DMS153 treated with DMSO at 0.1 percent for 48 hours (cell line): ENCODE measurements around the gene WDR93.

Experiments
- DNase-seq: peaks from one replicate; lab custom pipeline; 2025; ENCODE audit not compliant: unreplicated experiment; lab: John Stamatoyannopoulos, UW

WDR93 gene

DNA sequence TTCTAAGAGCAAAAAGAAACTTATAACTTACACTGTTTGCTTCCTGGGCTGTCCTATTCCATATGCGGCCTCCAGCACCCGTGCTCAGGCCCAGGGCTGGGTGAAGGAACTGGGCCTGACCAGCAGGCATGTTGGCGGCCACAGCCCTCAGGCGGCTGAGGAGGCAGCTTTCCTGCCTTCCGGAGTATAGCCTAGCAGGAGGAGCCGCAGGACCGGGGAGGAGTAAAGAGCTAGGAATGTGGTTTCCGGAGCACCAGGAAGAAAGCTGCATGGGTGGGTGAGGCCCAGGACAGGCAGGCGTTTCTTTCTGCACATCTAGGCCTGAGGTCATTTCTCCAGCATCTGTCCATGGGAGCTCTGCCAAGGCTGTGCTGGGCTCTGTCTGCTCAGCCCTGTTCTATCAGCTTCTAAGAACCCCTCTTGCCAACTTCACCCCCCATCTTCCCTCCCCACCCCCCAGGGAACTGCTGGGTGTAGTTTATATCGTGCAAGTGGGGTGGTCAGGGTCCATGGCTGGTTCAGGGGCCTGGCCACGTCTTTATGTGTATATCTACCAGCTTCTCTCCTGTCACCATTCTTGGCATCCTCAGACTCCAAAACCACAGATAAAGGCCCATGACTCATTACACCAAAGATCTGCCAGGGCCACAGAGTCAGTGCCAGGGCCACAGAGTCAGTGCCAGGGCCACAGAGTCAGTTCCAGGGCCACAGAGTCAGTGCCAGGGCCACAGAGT, 27.6 kb upstream of the WDR93 start:
- no peak for DNase-seq

GRCh38 chr15:89664441-89665350, 25.9 kb upstream of the WDR93 start:
- DNase-seq: no peak

- no peak for DNase-seq
Observed at GRCh38 chr15:89665449-89666181, 25.0 kb upstream of the WDR93 start.

- no peak for DNase-seq
Observed at GRCh38 chr15:89666184-89666857, 24.3 kb upstream of the WDR93 start.

- no peak for DNase-seq
Observed at GRCh38 chr15:89666858-89667705, 23.5 kb upstream of the WDR93 start.

GRCh38 chr15:89667706-89667960, 23.0 kb upstream of the WDR93 start:
- DNase-seq: no peak

DNA sequence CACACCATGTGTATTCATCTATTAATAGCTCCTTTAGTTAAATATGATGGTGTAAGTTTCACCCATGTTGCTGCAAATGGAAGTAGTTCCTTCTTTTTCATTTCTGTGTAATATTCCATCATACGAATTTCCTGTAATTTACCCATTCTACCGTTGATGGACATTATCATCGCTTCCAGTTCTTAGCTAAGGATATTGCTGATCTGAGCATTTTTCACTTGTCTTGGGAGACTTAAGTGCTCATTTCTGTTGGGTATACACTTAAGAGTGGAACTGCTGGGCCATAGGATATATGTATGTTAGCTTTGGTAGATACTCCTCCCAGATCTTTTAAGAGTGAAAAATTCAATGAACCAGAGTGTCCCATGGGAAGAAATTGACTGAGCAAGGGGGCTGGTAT, 22.4 kb upstream of the WDR93 start:
- no peak for DNase-seq

DNA sequence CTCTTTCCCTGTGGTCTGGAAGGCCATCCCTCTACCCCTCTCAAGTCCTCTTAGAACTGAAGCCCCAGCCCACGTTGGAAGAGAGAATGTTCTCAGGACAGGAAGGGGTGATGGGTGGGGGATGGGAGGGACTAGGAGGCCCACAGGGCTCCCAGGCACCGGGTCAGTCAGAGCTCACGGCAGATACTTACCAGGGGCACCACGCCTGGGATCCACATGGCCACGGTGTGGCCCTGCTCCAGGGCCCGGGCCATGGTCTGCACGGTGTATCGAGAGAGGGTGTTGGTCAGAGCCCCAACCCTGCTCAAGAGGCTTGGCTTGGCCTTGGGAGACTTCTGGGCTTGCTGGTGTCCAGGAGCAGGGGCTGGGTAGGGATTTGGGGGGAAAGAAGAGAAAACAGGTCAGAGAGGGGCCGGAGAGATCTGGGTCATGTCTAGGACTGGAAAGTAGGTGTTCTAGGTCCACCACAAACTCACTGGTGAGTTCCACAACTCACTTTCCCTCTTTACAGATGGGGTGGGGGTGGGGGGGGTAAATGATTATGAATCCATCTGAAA, 21.2 kb upstream of the WDR93 start:
- no peak for DNase-seq

GRCh38 chr15:89669941-89670340, 20.7 kb upstream of the WDR93 start:
- no peak for DNase-seq

- DNase-seq: no peak
Observed at GRCh38 chr15:89670971-89671560, 19.5 kb upstream of the WDR93 start.

- DNase-seq: no peak
Observed at GRCh38 chr15:89671687-89672086, 18.9 kb upstream of the WDR93 start.

- no peak for DNase-seq
Observed at GRCh38 chr15:89672221-89673164, 18.1 kb upstream of the WDR93 start.

- no peak for DNase-seq
Observed at GRCh38 chr15:89673165-89673512, 17.5 kb upstream of the WDR93 start.

- DNase-seq: no peak
Observed at GRCh38 chr15:89674526-89674925, 16.1 kb upstream of the WDR93 start.

GRCh38 chr15:89675606-89676005, 15.0 kb upstream of the WDR93 start:
- DNase-seq: no peak

DNA sequence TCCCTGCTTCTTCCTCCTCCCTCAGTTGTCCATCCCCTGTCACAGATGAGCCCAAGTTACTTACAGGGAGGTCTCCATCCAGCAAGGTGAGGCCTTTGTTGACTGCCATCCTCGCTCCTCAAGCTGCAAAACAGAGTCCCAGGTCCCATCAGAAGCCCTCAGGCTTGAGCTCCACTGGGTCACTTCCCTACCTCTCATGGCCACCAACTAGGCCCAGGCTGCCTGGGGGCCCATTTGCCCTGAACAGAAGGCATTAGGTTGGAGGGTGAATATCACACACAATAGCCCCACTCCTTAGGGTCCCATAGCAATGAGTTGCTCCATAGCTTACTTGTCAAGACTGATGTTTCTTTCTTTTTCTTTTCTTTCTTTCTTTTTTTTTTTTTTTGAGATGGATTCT, 13.2 kb upstream of the WDR93 start:
- DNase-seq: no peak

GRCh38 chr15:89679212-89679611, 11.4 kb upstream of the WDR93 start, which contains the start of gene PLIN1:
Gene PLIN1 (minus strand): TSS chr15:89679367. CDS start chr15:89677489, 1,878 bp downstream.
- no peak for DNase-seq

GRCh38 chr15:89680282-89680873, 10.2 kb upstream of the WDR93 start:
- DNase-seq: no peak
